NCI-H1105 (cell line): ENCODE measurements around the gene STAT5A.
"Not testable (repeated sequence)": the region's sequence is repeated elsewhere in the genome, so short reads cannot be mapped to it uniquely, and the experiment has no call there.

Experiments
- DNase-seq: peaks from one replicate; lab custom pipeline; 2025; lab: John Stamatoyannopoulos, UW

STAT5A gene

DNA sequence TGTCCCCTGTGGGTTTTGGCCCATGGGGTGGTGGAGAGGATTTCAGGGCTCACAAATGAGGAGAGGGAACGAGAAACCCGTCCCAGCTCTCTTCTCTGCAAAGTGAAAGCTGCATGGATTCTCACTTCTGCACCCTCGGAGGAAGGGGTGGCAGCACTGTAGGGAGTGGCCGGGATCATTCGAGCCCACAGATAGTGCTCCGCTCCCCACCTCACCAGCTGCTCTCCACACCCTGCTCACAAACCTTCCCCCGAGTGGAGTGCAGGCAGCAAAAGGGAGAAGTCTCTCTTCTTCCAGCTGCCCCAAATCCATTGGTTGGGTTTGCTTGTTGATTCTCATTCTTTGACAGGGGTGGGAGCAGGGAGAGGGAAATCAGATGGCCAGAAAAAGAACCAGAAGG is 20.1 kb downstream of the STAT5A start:
- DNase-seq: no peak

GRCh38 chr17:42309142-42309541 is 20.8 kb downstream of the STAT5A start:
- DNase-seq: no peak

DNA sequence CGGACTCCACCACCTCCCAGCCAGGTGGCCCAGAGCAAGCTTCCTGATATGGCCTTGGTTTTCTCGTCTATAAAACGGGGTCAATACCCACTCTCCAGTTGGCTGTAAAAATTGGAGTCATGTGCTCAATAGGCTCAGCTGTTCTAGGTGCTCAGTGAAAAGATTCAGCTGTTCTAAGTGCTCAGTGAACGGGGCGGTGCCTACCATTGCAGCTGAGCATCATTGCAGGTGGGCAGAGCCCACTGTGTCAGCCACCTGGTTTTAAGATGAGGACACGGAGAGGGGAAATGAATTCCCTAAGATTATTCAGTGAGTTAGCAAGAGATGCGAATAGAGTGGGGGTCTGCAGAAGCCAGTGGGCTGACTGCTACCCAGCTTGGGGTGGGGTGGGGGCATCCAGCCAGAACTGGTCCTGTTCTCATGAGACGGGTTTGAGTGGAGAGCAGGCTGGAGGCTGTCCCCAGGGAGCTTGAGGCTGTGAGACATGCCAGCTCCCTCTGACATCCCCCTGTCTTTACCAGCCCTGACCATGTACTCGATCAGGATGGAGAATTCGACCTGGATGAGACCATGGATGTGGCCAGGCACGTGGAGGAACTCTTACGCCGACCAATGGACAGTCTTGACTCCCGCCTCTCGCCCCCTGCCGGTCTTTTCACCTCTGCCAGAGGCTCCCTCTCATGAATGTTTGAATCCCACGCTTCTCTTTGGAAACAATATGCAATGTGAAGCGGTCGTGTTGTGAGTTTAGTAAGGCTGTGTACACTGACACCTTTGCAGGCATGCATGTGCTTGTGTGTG is 21.9 kb downstream of the STAT5A start:
- no peak for DNase-seq

DNA sequence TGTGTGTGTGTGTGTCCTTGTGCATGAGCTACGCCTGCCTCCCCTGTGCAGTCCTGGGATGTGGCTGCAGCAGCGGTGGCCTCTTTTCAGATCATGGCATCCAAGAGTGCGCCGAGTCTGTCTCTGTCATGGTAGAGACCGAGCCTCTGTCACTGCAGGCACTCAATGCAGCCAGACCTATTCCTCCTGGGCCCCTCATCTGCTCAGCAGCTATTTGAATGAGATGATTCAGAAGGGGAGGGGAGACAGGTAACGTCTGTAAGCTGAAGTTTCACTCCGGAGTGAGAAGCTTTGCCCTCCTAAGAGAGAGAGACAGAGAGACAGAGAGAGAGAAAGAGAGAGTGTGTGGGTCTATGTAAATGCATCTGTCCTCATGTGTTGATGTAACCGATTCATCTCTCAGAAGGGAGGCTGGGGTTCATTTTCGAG is 22.5 kb downstream of the STAT5A start:
- no peak for DNase-seq

- DNase-seq: no peak
These were observed 23.1 kb downstream of the STAT5A start for GRCh38 chr17:42311240-42312034.

DNA sequence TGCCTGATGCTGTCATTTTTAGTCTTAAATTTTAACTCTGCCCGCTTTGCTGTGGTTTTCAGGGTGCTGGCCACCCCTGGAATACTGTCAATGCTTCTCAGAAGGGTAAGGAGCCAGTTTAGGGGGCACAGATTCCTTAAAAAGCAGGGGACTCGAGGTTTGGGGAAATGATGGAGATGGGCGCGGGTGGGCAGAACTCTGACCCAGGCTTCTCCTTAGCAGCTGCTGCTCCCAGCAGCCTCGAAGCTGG is 23.7 kb downstream of the STAT5A start:
- no peak for DNase-seq

- peak; percentile 87 for DNase-seq
These were observed 24.2 kb downstream of the STAT5A start for GRCh38 chr17:42312285-42313130.

DNA sequence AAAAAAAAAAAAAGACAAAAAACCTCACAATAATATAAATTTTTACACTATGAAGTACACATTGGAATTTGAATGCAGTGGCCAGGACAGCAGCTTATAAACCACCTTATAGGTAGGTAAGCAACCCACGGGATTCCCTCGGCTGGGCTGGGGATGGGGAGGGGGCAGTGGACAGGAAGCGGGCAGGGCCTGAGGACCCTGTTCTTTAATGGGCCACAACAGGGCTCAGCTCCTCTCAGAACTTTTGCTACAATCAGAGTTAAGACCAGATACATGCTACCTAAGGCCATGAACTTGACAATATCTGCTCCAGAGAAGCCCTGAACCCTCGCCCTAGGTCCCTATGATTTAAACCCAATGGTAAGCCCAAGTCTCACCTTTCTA is 25.1 kb downstream of the STAT5A start:
- DNase-seq: no peak

- no peak for DNase-seq
These were observed 25.7 kb downstream of the STAT5A start for GRCh38 chr17:42313773-42314566.

GRCh38 chr17:42315402-42316156 is 27.3 kb downstream of the STAT5A start:
- DNase-seq: no peak

DNA sequence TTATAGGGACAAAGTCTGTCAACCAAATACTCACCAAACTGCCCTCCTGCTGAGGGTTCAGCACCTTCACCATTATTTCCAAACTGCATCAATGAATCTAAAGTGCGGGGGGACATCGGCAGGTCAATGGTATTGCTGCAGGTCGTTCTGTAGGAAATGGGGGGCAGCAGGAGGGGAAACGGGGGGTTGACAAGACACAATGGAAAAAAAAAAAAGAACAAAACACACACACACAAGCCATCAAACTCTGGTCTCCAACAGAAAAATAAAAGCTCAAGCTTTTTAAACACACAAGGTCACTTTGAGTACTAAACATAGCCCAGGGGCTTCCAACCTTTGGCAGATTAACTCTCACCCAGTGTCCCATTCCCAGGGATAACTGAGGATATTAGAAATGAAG is 28.5 kb downstream of the STAT5A start:
- DNase-seq: no peak

DNA sequence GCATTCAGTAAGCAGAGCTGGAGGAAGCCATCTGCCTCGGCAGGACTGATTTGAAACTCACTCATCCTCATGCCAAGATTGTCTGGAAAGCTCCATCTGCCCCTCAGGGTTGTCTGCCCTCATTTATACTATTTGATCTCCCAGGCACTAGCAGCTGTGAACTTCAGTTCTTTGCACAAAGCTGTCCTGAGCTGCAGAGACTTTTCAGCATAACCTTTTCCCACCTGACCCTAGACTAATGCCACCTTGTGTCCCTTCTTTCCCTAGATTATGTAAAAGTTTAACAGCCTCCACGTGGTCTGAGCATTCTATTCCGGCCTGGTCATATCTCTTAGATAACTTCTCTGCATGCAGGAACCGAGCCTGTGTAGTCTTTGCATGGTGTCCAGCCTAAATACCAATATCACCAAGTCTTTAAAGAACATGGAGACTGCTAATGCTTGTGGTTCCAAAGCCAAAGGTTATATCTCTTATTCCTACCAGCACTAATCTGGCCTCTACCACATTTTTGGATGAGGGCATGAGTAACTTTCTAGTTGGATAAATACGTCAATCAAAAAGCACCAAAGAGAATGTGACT is 29.1 kb downstream of the STAT5A start:
- no peak for DNase-seq

- not testable (repeated sequence) for DNase-seq
These were observed 29.7 kb downstream of the STAT5A start for GRCh38 chr17:42317967-42318366.

DNA sequence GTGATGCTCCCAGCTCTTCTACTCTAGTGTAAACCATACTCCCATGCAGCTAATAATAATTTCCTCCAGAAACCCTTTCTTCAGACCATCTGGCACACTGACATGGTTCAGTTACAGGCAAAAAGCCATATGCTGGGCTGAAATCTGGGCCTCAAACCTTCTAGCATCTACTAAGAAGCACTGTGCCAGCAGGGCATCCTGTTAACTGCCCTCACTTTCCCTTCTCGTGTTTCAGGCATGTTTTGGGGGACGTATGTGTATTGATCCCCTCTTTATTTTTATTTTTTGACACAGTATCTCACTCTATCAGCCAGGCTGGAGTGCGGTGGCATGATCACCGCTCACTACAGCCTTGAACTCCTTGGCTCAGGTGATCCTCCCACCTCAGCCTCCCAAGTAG is 33.3 kb downstream of the STAT5A start:
- no peak for DNase-seq

DNA sequence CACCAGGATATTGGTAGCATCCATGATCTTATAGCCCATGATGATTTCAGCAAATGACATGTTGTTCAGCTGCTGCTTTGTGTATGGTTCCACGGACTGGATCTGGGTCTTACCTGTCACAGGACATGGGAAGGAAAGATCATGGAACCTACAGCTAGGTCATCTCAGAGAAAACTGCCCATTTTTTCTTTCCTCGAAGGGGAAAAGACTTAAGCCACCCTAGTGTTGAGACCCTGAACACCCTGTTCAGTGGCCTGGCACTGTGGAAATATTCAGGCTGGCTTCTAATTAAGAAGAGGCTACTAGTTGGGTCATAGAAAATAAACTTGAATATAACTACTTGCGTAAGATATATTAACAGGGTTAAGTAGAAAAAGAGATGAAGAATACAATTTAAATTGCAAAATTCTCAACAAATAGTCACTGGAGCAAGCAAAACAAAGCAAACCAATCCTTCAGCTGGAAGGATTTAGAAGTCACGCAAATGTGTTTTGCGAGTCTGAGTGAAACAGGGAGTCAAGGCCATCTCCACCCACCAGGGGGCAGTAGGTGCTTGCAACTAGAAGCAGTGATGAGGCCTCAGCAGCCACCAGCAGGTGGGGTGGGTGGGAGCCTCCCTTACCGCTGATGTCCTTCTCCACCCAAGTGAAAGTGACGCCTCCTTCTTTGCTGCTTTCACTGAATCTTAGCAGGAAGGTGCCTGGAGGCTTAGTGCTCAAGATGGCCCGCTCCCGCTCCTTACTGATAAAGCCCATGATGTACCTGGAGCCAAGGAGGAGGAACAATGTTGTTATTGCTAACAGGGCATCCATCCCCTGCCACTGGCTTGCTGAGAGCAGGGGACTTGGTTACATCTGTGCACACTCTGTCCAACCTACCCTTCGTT is 34.3 kb downstream of the STAT5A start:
- peak; percentile 77 for DNase-seq

- no peak for DNase-seq
These were observed 35.0 kb downstream of the STAT5A start for GRCh38 chr17:42323268-42323773.

- DNase-seq: no peak
These were observed 36.7 kb downstream of the STAT5A start for GRCh38 chr17:42325026-42325425.

GRCh38 chr17:42329025-42329976 is 41.0 kb downstream of the STAT5A start:
- DNase-seq: no peak
